GM12864 (cell line): ENCODE results near the gene BTBD16.

Experiments used
- DNase-seq: peaks from one replicate; pipeline ENCODE4 v3.0.0-alpha.2; 2011; ENCODE audit warnings: low read depth
- H3K4me3 ChIP-seq: 2 replicates; pipeline ENCODE4 v1.5.1; 2011; ENCODE audit warnings: mild to moderate bottlenecking, low read depth, low read length, control low read depth
- TF ChIP-seq, protein P1 (sequence below): IDR thresholded peaks from 2 replicates; pipeline ENCODE4 v1.5.1; 2011; ENCODE audit warnings: low read depth, mild to moderate bottlenecking, moderate library complexity, low read length, control low read depth, inconsistent platforms; ENCODE audit errors: missing control alignments

BTBD16 gene

DNA sequence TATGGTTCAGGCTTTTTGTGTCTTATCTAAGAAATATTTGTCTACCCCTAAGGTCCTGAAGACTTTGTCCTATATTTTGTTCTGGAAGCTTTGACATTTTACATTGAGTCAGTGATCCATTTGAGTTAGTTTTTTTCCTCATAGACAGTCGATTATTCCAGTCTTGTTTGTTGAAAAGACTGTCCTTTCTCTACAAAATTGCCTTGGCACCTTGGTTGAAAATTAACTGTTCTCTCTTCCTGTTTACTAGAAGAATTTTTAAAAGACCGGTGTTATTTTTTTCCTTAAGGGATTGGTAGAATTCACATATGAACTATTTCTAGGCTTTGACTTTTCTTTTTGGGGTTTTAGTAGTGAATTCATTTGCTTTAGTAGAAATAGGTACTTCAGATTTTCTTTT is 115.4 kb downstream of the BTBD16 start:
- H3K4me3 ChIP-seq = no peak overlapping the region
- DNase-seq = no peak
- TF ChIP-seq, protein P1, sequence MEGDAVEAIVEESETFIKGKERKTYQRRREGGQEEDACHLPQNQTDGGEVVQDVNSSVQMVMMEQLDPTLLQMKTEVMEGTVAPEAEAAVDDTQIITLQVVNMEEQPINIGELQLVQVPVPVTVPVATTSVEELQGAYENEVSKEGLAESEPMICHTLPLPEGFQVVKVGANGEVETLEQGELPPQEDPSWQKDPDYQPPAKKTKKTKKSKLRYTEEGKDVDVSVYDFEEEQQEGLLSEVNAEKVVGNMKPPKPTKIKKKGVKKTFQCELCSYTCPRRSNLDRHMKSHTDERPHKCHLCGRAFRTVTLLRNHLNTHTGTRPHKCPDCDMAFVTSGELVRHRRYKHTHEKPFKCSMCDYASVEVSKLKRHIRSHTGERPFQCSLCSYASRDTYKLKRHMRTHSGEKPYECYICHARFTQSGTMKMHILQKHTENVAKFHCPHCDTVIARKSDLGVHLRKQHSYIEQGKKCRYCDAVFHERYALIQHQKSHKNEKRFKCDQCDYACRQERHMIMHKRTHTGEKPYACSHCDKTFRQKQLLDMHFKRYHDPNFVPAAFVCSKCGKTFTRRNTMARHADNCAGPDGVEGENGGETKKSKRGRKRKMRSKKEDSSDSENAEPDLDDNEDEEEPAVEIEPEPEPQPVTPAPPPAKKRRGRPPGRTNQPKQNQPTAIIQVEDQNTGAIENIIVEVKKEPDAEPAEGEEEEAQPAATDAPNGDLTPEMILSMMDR = no peak

DNA sequence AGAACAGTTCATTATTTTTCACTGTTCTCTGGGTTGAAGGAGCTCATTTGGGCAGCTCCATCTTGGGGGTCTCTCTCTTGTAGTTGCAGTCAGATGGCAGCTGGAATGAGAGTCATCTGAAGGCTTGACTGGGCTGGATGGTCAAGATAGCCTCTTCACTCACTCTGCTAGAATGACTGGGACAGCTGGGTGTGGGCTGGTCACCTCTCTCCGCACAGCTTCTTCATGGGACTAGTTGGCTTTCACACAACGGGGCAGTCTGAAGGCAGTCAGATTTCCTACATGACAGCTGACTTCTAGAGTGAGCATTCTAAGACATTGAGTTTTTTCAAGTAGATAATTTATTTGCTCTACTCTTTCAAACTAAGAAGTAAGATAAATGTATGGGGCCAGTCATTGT is 116.5 kb downstream of the BTBD16 start:
- DNase-seq = no peak
- no peak overlapping the region for H3K4me3 ChIP-seq
- TF ChIP-seq, protein P1 = no peak
